Keratinocyte (primary cell): ENCODE data around the gene PACSIN2. TPM values are rescaled to one million over a fixed set of nuclear protein-coding genes. Genes with fewer than 3 reads are reported as not detected.

ENCODE experiments used
- DNase-seq: peaks from one replicate; pipeline ENCODE4 v3.0.0-alpha.2; 2011; ENCODE audit warnings: low read depth, missing footprints, low spot score
- FAIRE-seq: peaks from 2 replicates; lab custom pipeline; 2011; peaks lifted over from hg19 to GRCh38; lab: Jason Lieb, UNC
- H2AFZ ChIP-seq: 2 replicates; pipeline ENCODE4 v1.6.0; 2012; ENCODE audit warnings: low read length, control low read depth, inconsistent platforms; ENCODE audit not compliant: control insufficient read depth
- H3K27ac ChIP-seq: 2 replicates; pipeline ENCODE4 v1.5.1; 2011; ENCODE audit warnings: low read length; ENCODE audit not compliant: control insufficient read depth, insufficient read depth
- H3K27me3 ChIP-seq: 3 replicates; pipeline ENCODE4 v1.6.0; 2011; ENCODE audit warnings: low read length; ENCODE audit not compliant: control insufficient read depth, insufficient read depth; ENCODE audit errors: extremely low read depth
- H3K36me3 ChIP-seq, 2 experiments: 2 replicates in 1 of 2; 3 replicates in 1 of 2; pipeline ENCODE4 v1.5.1; 2011; ENCODE audit warnings: low read length in 2 of 2, mild to moderate bottlenecking in 1 of 2; ENCODE audit not compliant: control insufficient read depth in 2 of 2, insufficient read depth in 2 of 2; ENCODE audit errors: extremely low read depth in 1 of 2
- H3K4me1 ChIP-seq: 3 replicates; pipeline ENCODE4 v1.5.1; 2011; ENCODE audit warnings: low read length; ENCODE audit not compliant: control insufficient read depth, insufficient read depth; ENCODE audit errors: extremely low read depth
- H3K4me2 ChIP-seq: 3 replicates; pipeline ENCODE4 v1.6.0; 2011; ENCODE audit warnings: low read depth, low read length; ENCODE audit not compliant: control insufficient read depth, insufficient read depth; ENCODE audit errors: extremely low read depth
- H3K4me3 ChIP-seq, 3 experiments: fragments of 200-600 bp in 1 of 3; sonication (generic) in 1 of 3; 2 replicates in 2 of 3; 3 replicates in 1 of 3; pipeline ENCODE4 v1.5.1; 2011 to 2016; ENCODE audit warnings: low read length in 3 of 3, mild to moderate bottlenecking in 3 of 3, control low read depth in 2 of 3, inconsistent platforms in 1 of 3, low read depth in 1 of 3, mixed read lengths in 1 of 3, mixed run types in 1 of 3, moderate library complexity in 1 of 3; ENCODE audit not compliant: control insufficient read depth in 2 of 3, insufficient read depth in 2 of 3; ENCODE audit errors: extremely low read depth in 1 of 3
- H3K79me2 ChIP-seq: 2 replicates; pipeline ENCODE4 v1.6.0; 2012; ENCODE audit warnings: low read length; ENCODE audit not compliant: control insufficient read depth, insufficient read depth
- H3K9ac ChIP-seq: 3 replicates; pipeline ENCODE4 v1.6.0; 2011; ENCODE audit warnings: low read length; ENCODE audit not compliant: control insufficient read depth, insufficient read depth; ENCODE audit errors: extremely low read depth
- H3K9me1 ChIP-seq: 3 replicates; pipeline ENCODE4 v1.6.0; 2011; ENCODE audit warnings: low read length; ENCODE audit not compliant: control insufficient read depth, insufficient read depth; ENCODE audit errors: extremely low read depth
- H3K9me3 ChIP-seq: 2 replicates; pipeline ENCODE4 v1.5.1; 2012; ENCODE audit warnings: low read depth, low read length; ENCODE audit not compliant: control insufficient read depth
- H4K20me1 ChIP-seq: 3 replicates; pipeline ENCODE4 v1.6.0; 2011; ENCODE audit warnings: low read length; ENCODE audit not compliant: control insufficient read depth, insufficient read depth; ENCODE audit errors: extremely low read depth
- EZH2 ChIP-seq: IDR thresholded peaks from one replicate; pipeline ENCODE4 v1.6.1; 2012; ENCODE audit warnings: inconsistent platforms, mild to moderate bottlenecking, low read length, moderate library complexity
- dilution Hi-C: fragments of 300-500 bp; cut with MboI; formaldehyde crosslinking; loops from one replicate; pipeline ENCODE4 v1.7.0; 2020; ENCODE audit warnings: low sequenced_read_pairs; ENCODE audit not compliant: extremely low pct_ligation_motif_present
- polyA plus RNA-seq, 5 experiments: library from polyadenylated mRNA; depleted of rRNA in 3 of 5; stranded (reverse) in 3 of 5; stranded (forward) in 1 of 5; unstranded in 1 of 5; fragments of >200 nt; gene quantifications; 1 replicate in 1 of 5; 2 replicates in 3 of 5; 3 replicates in 1 of 5; pipeline versions ENCODE4 v1.2.1 to v1.2.3, GENCODE V29; 2011 to 2012; ENCODE audit warnings: missing spikeins in 2 of 5, low read depth in 1 of 5, low replicate concordance in 1 of 5
- TF ChIP-seq, protein P1 (sequence below), 3 experiments: IDR thresholded peaks in 1 of 3; conservative IDR thresholded peaks in 1 of 3; optimal IDR thresholded peaks in 1 of 3; 2 replicates in 2 of 3; 3 replicates in 1 of 3; pipeline versions ENCODE3 to v1.5.1; 2011; ENCODE audit warnings: low read length in 3 of 3, mild to moderate bottlenecking in 3 of 3, moderate library complexity in 2 of 3, control low read depth in 1 of 3, inconsistent platforms in 1 of 3; ENCODE audit not compliant: insufficient read depth in 2 of 3; ENCODE audit errors: extremely low read depth in 1 of 3

Gene PACSIN2
- polyA plus RNA-seq, 1 donor (not counting 4 experiments of a cell fraction or from before 2014, with no cell fraction given): 55.5 TPM

GRCh38 chr22:42927966-42928365 lies 87.0 kb downstream of the PACSIN2 start:
- no peak for FAIRE-seq
- H3K4me1 ChIP-seq: peaks cover 19% of the 10 kb centered on the region
- peaks cover 62% of the 10 kb centered on the region for H3K79me2 ChIP-seq

GRCh38 chr22:42926768-42927167 lies 88.2 kb downstream of the PACSIN2 start:
- H3K36me3 ChIP-seq: peaks cover 0 to 3% of the 10 kb centered on the region in 2 experiments
- peaks cover 21% of the 10 kb centered on the region for H3K4me1 ChIP-seq
- no peak for FAIRE-seq
- H3K27me3 ChIP-seq: no peaks in the 10 kb centered on the region
- peaks cover 5% of the 10 kb centered on the region for H3K9me1 ChIP-seq
- H2AFZ ChIP-seq: no peak overlapping the region
- H3K9me3 ChIP-seq: no peaks in the 10 kb centered on the region
- no peak overlapping the region for H3K9ac ChIP-seq
- no peak overlapping the region for H3K4me3 ChIP-seq
- dilution Hi-C loops: no loop called here
- no peak for DNase-seq
- no peak overlapping the region for H3K27ac ChIP-seq
- peaks cover 58% of the 10 kb centered on the region for H3K79me2 ChIP-seq
- peaks cover 17% of the 10 kb centered on the region for H4K20me1 ChIP-seq
- TF ChIP-seq EZH2: no peak
- no peak overlapping the region for H3K4me2 ChIP-seq

More at GRCh38 chr22:42927966-42928365, 87.0 kb downstream of the PACSIN2 start:
- peaks cover 12% of the 10 kb centered on the region for H4K20me1 ChIP-seq
- no peak overlapping the region for H3K4me2 ChIP-seq
- no peak overlapping the region for H3K4me3 ChIP-seq
- no peaks in the 10 kb centered on the region for H3K9me3 ChIP-seq
- H3K36me3 ChIP-seq: peaks cover 0 to 3% of the 10 kb centered on the region in 2 experiments
- H3K9me1 ChIP-seq: peaks cover 5% of the 10 kb centered on the region
- no peak overlapping the region for H3K27ac ChIP-seq
- DNase-seq: no peak
- no peak overlapping the region for H2AFZ ChIP-seq
- H3K9ac ChIP-seq: no peak overlapping the region
- dilution Hi-C loops: no loop called here
- TF ChIP-seq, protein P1, sequence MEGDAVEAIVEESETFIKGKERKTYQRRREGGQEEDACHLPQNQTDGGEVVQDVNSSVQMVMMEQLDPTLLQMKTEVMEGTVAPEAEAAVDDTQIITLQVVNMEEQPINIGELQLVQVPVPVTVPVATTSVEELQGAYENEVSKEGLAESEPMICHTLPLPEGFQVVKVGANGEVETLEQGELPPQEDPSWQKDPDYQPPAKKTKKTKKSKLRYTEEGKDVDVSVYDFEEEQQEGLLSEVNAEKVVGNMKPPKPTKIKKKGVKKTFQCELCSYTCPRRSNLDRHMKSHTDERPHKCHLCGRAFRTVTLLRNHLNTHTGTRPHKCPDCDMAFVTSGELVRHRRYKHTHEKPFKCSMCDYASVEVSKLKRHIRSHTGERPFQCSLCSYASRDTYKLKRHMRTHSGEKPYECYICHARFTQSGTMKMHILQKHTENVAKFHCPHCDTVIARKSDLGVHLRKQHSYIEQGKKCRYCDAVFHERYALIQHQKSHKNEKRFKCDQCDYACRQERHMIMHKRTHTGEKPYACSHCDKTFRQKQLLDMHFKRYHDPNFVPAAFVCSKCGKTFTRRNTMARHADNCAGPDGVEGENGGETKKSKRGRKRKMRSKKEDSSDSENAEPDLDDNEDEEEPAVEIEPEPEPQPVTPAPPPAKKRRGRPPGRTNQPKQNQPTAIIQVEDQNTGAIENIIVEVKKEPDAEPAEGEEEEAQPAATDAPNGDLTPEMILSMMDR (optimal IDR thresholded peaks at IDR 0.05 in 1 of 3, IDR thresholded peaks at IDR 0.05 in 1 of 3, conservative IDR thresholded peaks at IDR 0.05 in 1 of 3; ENCODE audit: extremely low read depth in 1 of 3, insufficient read depth in 2 of 3, low read length in 3 of 3): no peak
- TF ChIP-seq EZH2: no peak
- no peaks in the 10 kb centered on the region for H3K27me3 ChIP-seq

DNA sequence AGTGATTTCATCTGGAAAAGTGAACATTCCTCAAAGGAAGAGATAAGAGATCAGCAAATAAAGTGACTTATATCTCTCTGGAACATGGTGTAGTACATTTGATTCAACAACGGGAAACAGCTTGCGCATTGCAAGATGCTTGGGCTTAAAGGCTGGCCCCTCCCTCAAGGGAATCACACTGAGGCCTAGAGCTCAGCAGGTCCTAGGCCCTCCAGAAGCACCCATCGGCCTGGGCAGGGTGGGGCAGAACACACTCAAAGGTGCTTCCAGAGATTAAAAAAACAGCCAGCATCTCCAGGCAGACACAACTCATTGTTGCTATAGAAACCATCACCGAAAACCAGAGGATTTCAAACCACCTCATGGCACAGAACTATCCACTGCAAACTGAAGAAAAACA lies 88.8 kb downstream of the PACSIN2 start:
- Histone ChIP-seq H3K4me2 (no peak overlapping the region), H3K4me1 (peaks cover 23% of the 10 kb centered on the region), H2AFZ (no peak overlapping the region), H3K79me2 (peaks cover 55% of the 10 kb centered on the region), H3K4me3 (no peak overlapping the region), H3K36me3 (peaks cover 0 to 3% of the 10 kb centered on the region in 2 experiments), H3K27me3 (no peaks in the 10 kb centered on the region), H3K9ac (no peak overlapping the region), H4K20me1 (peaks cover 15% of the 10 kb centered on the region), H3K27ac (no peak overlapping the region), H3K9me3 (no peaks in the 10 kb centered on the region), H3K9me1 (peaks cover 2% of the 10 kb centered on the region)
- no peak for TF ChIP-seq EZH2
- TF ChIP-seq, protein P1 (optimal IDR thresholded peaks at IDR 0.05 in 1 of 3, IDR thresholded peaks at IDR 0.05 in 1 of 3, conservative IDR thresholded peaks at IDR 0.05 in 1 of 3; ENCODE audit: extremely low read depth in 1 of 3, insufficient read depth in 2 of 3, low read length in 3 of 3): no peak
- FAIRE-seq (no peak), DNase-seq (no peak)
- dilution Hi-C loops: no loop called here
